Measurements from ENCODE around the gene INPP4A. TPM values are rescaled to one million over a fixed set of nuclear protein-coding genes. Genes with fewer than 3 reads are reported as not detected.

INPP4A gene
- total RNA-seq, 2 experiments from 2014 or later = 29.1 to 33.0 TPM

DNA sequence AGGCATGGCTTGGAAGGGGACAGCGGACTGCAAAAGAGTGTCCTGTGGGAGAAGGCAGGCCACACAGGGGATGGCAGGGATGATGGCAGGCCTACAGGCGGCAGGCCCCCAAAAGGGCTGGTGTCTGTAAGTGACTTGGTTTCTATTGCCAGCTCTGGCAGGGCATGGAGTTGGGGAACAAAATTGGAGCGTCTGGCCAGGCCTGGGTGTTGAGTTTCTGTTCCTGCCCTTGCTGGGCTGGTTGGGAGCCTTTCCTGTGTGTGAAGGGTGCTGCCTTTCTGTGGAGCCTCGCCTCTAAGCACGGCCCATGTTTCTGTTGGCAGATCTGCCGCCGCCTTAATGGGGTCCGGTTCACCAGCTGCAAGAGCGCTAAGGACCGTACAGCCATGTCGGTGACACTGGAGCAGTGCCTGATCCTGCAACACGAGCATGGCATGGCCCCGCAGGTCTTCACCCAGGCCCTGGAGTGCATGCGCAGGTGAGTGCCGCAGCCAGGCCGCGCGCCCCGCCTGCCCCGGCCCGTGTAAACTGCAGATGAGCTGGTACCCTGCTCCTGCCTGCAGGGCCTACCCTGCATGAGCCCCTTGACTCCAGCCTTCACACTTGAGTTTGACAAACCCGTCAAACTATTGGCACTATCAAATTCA, 132.1 kb downstream of the INPP4A start:
- ATAC-seq (no peak), DNase-seq (no peak)
- POLR2A ChIA-PET = no interaction called here
- CTCF ChIA-PET = interaction anchor here (1.4 to 2.6 kb wide), 2 partner anchors 8 to 10 kb away, joined by 6 to 10 read pairs; no protein-coding TSS in a partner anchor
- Mint-ChIP-seq H3K9me3 (ENCODE audit: low read depth) (no peaks in the 10 kb centered on the region), H3K4me1 (no peaks in the 10 kb centered on the region), H3K4me3 (no peak overlapping the region), H3K27me3 (no peaks in the 10 kb centered on the region), H3K36me3 (ENCODE audit: low read depth) (peaks cover 7% of the 10 kb centered on the region), H3K27ac (no peak overlapping the region)
- intact Hi-C loops (cut with DNase I, micrococcal nuclease) = no loop called here

GRCh38 chr2:98577313-98577712, 132.7 kb downstream of the INPP4A start:
- intact Hi-C loops (cut with DNase I, micrococcal nuclease) = no loop called here
- Mint-ChIP-seq H3K27me3 (no peaks in the 10 kb centered on the region), H3K27ac (no peak overlapping the region), H3K9me3 (ENCODE audit: low read depth) (no peaks in the 10 kb centered on the region), H3K36me3 (ENCODE audit: low read depth) (peaks cover 7% of the 10 kb centered on the region), H3K4me1 (no peaks in the 10 kb centered on the region), H3K4me3 (no peak overlapping the region)
- ATAC-seq (no peak), DNase-seq (no peak)
- CTCF ChIA-PET = interaction anchor here (0.6 to 2.6 kb wide), 3 partner anchors 8 to 89 kb away, joined by 3 to 10 read pairs (median 6); no protein-coding TSS in a partner anchor
- POLR2A ChIA-PET = no interaction called here

DNA sequence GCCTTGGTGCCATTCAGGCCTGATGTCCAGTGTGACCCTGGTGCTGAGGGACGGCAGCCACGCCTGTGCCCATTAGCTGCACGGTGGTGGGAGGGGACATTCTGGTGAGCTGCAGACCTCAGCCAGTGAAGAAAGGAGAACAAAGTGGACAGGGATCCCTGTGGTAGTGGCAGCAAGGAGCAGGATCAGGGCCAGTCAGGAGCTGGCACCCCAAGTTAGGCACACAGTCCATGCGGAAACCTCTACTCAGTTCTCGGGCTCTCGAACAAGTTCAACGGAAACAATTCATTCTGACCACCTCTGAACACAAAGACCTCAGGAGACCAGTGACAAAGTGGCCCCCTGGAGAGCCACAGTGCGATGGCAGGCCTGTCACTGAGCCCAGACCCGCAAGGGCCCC, 133.6 kb downstream of the INPP4A start:
- ChIA-PET CTCF (interaction anchor here (0.6 to 2.6 kb wide), 3 partner anchors 9 to 90 kb away, joined by 3 to 10 read pairs (median 6); no protein-coding TSS in a partner anchor), POLR2A (no interaction called here)
- no peaks in the 10 kb centered on the region for H3K4me1 Mint-ChIP-seq
- no peak overlapping the region for H3K27ac Mint-ChIP-seq
- H3K27me3 Mint-ChIP-seq = no peaks in the 10 kb centered on the region
- DNase-seq (no peak), ATAC-seq (no peak)
- H3K4me3 Mint-ChIP-seq = no peak overlapping the region
- no peaks in the 10 kb centered on the region for H3K9me3 Mint-ChIP-seq (ENCODE audit: low read depth)
- intact Hi-C loops (cut with DNase I, micrococcal nuclease) = no loop called here
- peaks cover 12% of the 10 kb centered on the region for H3K36me3 Mint-ChIP-seq (ENCODE audit: low read depth)

- Mint-ChIP-seq H3K27ac (no peak overlapping the region), H3K9me3 (ENCODE audit: low read depth) (no peaks in the 10 kb centered on the region), H3K36me3 (ENCODE audit: low read depth) (peaks cover 14% of the 10 kb centered on the region), H3K27me3 (no peaks in the 10 kb centered on the region), H3K4me3 (no peak overlapping the region), H3K4me1 (no peaks in the 10 kb centered on the region)
- DNase-seq (no peak), ATAC-seq (no peak)
- CTCF ChIA-PET = interaction anchor here (0.7 to 0.8 kb wide), 2 partner anchors 16 to 498 kb away, joined by 3 read pairs; no protein-coding TSS in a partner anchor
- intact Hi-C loops (cut with DNase I, micrococcal nuclease) = no loop called here
- POLR2A ChIA-PET = interaction anchor here (0.9 kb wide), 1 partner anchor 27 kb away, joined by 3 read pairs; no protein-coding TSS in a partner anchor
These were observed 135.3 kb downstream of the INPP4A start for GRCh38 chr2:98579926-98580325.

DNA sequence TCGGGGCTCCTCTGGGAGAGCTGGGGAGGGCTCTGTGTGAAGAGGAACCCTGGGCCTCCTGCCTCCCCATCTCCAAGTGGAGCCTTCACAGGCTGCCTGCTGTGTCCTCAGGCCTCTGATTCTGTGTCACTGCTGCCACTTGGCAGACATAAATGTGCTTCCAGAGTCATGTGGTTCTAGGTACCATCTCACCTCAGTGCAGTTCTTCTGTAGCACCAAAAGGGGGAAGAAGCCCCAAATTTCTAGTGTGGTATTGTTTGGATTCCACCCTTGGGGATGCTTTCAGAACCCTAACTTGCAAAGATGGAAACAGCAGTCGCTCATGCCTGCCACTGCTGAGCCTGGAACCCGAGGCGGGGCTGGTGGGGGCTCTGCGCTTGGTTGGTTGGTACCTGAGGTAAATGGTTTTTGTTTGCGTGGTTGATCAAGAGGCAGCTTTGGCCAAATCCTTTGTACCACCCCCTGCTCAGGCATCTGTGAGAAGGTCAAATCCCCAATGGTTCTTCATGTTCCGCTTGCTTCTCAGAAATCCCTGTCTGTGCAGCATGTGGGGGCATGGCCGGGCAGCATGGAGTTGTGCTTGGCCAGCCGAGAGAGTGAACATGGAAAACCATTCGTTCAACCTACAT, 136.1 kb downstream of the INPP4A start:
- intact Hi-C loops (cut with DNase I, micrococcal nuclease) = no loop called here
- Mint-ChIP-seq H3K4me3 (no peak overlapping the region), H3K9me3 (ENCODE audit: low read depth) (no peaks in the 10 kb centered on the region), H3K27ac (no peak overlapping the region), H3K4me1 (no peaks in the 10 kb centered on the region), H3K27me3 (no peaks in the 10 kb centered on the region), H3K36me3 (ENCODE audit: low read depth) (peaks cover 11% of the 10 kb centered on the region)
- DNase-seq = no peak
- no peak for ATAC-seq
- ChIA-PET POLR2A (interaction anchor here (0.9 kb wide), 1 partner anchor 28 kb away, joined by 3 read pairs; no protein-coding TSS in a partner anchor), CTCF (interaction anchor here (0.7 to 0.8 kb wide), 2 partner anchors 12 to 24 kb away, joined by 3 read pairs; no protein-coding TSS in a partner anchor)

GRCh38 chr2:98582523-98582922, 137.9 kb downstream of the INPP4A start:
- Mint-ChIP-seq H3K27me3 (no peaks in the 10 kb centered on the region), H3K9me3 (ENCODE audit: low read depth) (no peaks in the 10 kb centered on the region), H3K4me3 (no peak overlapping the region), H3K36me3 (ENCODE audit: low read depth) (peaks cover 11% of the 10 kb centered on the region), H3K27ac (no peak overlapping the region), H3K4me1 (no peaks in the 10 kb centered on the region)
- intact Hi-C loops (cut with DNase I, micrococcal nuclease) = no loop called here
- DNase-seq (no peak), ATAC-seq (no peak)
- ChIA-PET CTCF (no interaction called here), POLR2A (no interaction called here)

DNA sequence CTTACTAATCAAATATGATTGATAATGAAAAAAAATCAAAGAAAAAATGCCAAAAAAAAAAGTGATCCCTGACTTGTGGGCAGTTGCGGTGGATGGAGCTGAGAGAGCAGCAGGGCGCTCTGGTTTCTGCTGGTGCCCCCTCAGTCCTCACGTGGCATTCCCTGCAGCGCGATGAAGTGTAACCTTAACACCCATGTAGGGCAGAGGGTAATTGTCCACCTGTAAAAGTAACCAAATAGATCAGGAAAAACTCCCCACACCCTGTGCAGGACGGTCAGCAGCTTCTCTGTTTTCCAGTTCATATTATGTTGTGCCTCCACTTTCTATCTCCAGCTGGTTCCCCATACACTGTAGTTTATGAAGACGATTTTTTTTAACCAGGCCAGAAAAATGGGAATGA, 138.6 kb downstream of the INPP4A start:
- H3K9me3 Mint-ChIP-seq (ENCODE audit: low read depth) = no peaks in the 10 kb centered on the region
- H3K36me3 Mint-ChIP-seq (ENCODE audit: low read depth) = peaks cover 9% of the 10 kb centered on the region
- ChIA-PET POLR2A (no interaction called here), CTCF (interaction anchor here (0.6 to 0.7 kb wide), 2 partner anchors 10 to 1571 kb away, joined by 3 to 5 read pairs; no protein-coding TSS in a partner anchor)
- intact Hi-C loops (cut with DNase I, micrococcal nuclease) = no loop called here
- DNase-seq (no peak), ATAC-seq (no peak)
- no peak overlapping the region for H3K27ac Mint-ChIP-seq
- H3K4me3 Mint-ChIP-seq = no peak overlapping the region
- peaks cover 4% of the 10 kb centered on the region for H3K4me1 Mint-ChIP-seq
- no peaks in the 10 kb centered on the region for H3K27me3 Mint-ChIP-seq

GRCh38 chr2:98583816-98584618, 139.4 kb downstream of the INPP4A start:
- POLR2A ChIA-PET = no interaction called here
- CTCF ChIA-PET = interaction anchor here (0.7 to 1.9 kb wide), 2 partner anchors 9 to 22 kb away, joined by 4 to 5 read pairs; no protein-coding TSS in a partner anchor

DNA sequence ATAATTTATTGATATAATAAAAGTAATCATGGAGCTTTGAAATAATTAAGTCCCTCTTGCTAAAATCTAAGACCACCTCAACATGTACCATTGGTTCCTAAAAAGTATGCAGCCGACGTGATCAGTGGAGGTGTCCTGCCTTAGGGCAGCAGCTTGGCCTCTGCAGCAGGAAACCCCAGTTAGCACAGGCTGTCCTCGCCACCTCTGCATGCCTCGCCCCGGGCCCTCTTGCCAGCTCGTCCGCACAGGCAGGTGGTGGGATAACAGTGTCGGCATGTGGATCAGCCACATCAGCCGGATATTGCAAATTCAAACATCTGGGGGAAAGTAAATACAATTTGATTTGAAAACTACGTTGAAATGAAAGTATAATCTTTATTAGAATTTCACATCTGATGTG, 140.7 kb downstream of the INPP4A start:
- no peak overlapping the region for H3K27ac Mint-ChIP-seq
- DNase-seq = no peak
- H3K36me3 Mint-ChIP-seq (ENCODE audit: low read depth) = peaks cover 9% of the 10 kb centered on the region
- H3K9me3 Mint-ChIP-seq (ENCODE audit: low read depth) = no peaks in the 10 kb centered on the region
- ChIA-PET POLR2A (no interaction called here), CTCF (interaction anchor here (1.2 to 2.4 kb wide), 3 partner anchors 12 to 21 kb away, joined by 4 to 7 read pairs (median 5); no protein-coding TSS in a partner anchor)
- no peak overlapping the region for H3K4me3 Mint-ChIP-seq
- intact Hi-C loops (cut with DNase I, micrococcal nuclease) = no loop called here
- H3K27me3 Mint-ChIP-seq = no peaks in the 10 kb centered on the region
- ATAC-seq = no peak
- H3K4me1 Mint-ChIP-seq = peaks cover 8% of the 10 kb centered on the region

More at GRCh38 chr2:98583816-98584618, 139.4 kb downstream of the INPP4A start:
- Mint-ChIP-seq H3K27ac (no peak overlapping the region), H3K36me3 (ENCODE audit: low read depth) (peaks cover 9% of the 10 kb centered on the region), H3K9me3 (ENCODE audit: low read depth) (no peaks in the 10 kb centered on the region), H3K27me3 (no peaks in the 10 kb centered on the region), H3K4me3 (no peak overlapping the region), H3K4me1 (peaks cover 8% of the 10 kb centered on the region)
- DNase-seq = no peak
- ATAC-seq = no peak
- intact Hi-C loops (cut with DNase I, micrococcal nuclease) = no loop called here

DNA sequence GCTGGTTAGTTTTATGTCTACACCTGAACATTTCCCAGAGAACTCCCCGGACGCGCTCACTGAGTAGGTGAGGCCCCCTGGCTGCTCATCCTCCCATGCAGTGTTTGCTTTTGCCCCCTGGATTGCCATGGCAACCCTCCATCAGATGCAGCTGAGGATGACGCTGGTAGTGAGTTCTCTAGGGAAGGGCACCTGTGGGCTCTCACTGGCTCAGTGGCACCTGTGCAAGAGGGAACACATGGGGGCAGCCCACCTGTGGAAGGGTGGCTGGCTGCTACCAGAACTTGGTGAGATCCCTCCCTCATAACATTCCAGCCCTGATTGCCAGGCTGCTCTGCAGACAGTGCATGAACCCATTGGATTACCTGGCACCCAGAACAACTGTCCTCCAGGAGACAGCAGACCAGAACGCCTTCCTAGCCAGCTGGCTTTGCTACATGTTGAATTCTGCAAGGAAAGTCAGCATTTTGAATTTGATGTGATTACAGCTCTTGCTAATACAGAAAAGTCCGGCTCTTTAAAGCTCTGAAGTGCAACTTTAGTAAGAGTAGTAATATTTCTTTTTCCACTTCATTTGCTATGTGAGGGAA, 142.0 kb downstream of the INPP4A start:
- intact Hi-C loops (cut with DNase I, micrococcal nuclease) = no loop called here
- POLR2A ChIA-PET = no interaction called here
- peaks cover 11% of the 10 kb centered on the region for H3K36me3 Mint-ChIP-seq (ENCODE audit: low read depth)

DNA sequence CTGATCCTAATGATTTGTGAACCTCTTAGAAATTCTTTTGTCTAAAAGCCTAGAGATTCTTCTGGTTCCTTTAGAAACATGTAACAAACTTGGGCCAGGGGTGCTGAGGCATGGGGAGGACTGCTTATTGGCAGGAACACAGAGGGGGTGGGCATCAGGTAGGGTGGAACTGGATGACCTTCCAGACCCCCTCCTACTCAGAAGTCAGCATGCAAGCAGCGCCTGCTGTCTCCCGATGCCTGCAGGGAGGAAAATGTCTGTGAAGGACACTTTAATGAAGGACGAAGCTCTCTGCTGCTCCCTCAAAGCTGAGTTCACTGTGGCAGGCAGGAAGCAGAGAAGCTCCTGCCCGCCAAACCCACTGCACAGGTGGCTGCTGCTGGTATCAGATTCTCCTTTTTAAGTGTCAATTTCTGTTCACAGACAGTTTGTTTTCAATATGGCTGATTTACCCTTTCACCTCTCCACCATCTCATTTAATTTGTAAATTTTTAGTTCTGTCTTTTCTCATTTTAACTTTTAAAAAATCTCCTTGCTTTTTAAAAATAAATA, 144.3 kb downstream of the INPP4A start:
- no peak overlapping the region for H3K4me3 Mint-ChIP-seq
- ChIA-PET CTCF (interaction anchor here (1.1 kb wide), 1 partner anchor 10 kb away, joined by 4 read pairs; no protein-coding TSS in a partner anchor), POLR2A (no interaction called here)
- H3K27me3 Mint-ChIP-seq = no peaks in the 10 kb centered on the region
- H3K4me1 Mint-ChIP-seq = peaks cover 8% of the 10 kb centered on the region
- peaks cover 14% of the 10 kb centered on the region for H3K36me3 Mint-ChIP-seq (ENCODE audit: low read depth)
- ATAC-seq = no peak
- peak overlapping the region; percentile 26 for H3K27ac Mint-ChIP-seq
- intact Hi-C loops (cut with DNase I, micrococcal nuclease) = no loop called here
- peaks cover 4% of the 10 kb centered on the region for H3K9me3 Mint-ChIP-seq (ENCODE audit: low read depth)
- DNase-seq = no peak

More for the DNA sequence above, 142.0 kb downstream of the INPP4A start:
- Mint-ChIP-seq H3K27ac (no peak overlapping the region), H3K4me1 (peaks cover 8% of the 10 kb centered on the region), H3K9me3 (ENCODE audit: low read depth) (no peaks in the 10 kb centered on the region), H3K4me3 (no peak overlapping the region), H3K27me3 (no peaks in the 10 kb centered on the region)
- ATAC-seq (no peak), DNase-seq (no peak)
- CTCF ChIA-PET = interaction anchor here (0.9 to 2.4 kb wide), 3 partner anchors 9 to 18 kb away, joined by 3 to 7 read pairs (median 6); no protein-coding TSS in a partner anchor

All from activated CD4-positive, alpha-beta T cell treated with anti-CD3 and anti-CD28 coated beads for 36 hours (primary cell).